NCI-H128 (cell line): ENCODE measurements around the gene LHX4.

Experiments
- DNase-seq: peaks from one replicate; lab custom pipeline; 2025; ENCODE audit not compliant: unreplicated experiment; lab: John Stamatoyannopoulos, UW

The LHX4 gene

DNA sequence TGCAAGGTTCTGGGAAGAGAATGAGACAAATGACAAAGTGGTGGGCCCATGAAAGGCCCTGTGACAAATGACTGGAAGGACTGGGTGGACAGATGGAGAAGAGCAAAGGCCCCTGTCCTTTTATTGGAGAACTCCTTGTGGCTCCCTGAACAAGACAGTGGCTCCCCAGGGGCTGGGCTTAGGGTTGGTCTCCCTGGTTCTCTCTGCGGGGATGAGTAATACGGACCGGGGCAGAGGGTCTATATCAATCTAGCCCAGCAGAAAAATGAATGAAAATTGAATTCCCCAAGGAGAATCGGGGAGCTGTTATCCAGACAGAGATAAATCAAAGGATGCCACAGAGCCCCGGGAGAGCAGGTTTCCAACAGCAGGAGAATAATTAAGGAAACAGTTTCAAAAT is 5.2 kb upstream of the LHX4 start:
- no peak for DNase-seq

DNA sequence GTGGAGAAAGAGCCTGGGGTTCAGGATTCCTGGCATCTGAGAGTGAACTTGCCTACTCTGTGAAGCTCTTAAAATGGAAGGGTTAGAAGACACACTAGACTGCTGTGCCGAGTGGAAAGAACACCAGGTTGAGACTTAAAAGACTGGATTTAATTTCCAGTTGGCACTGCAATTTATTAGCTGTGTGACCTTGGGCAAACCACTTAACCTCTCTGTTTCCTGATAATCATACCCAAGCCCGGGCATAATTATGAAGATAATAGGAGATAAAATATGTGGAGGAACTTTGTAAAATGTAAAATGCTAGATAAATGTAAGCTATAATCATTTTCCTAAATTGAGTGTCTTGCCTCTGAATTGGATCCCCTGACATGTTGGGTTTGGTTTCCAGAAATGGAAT is 4.7 kb upstream of the LHX4 start:
- no peak for DNase-seq

DNA sequence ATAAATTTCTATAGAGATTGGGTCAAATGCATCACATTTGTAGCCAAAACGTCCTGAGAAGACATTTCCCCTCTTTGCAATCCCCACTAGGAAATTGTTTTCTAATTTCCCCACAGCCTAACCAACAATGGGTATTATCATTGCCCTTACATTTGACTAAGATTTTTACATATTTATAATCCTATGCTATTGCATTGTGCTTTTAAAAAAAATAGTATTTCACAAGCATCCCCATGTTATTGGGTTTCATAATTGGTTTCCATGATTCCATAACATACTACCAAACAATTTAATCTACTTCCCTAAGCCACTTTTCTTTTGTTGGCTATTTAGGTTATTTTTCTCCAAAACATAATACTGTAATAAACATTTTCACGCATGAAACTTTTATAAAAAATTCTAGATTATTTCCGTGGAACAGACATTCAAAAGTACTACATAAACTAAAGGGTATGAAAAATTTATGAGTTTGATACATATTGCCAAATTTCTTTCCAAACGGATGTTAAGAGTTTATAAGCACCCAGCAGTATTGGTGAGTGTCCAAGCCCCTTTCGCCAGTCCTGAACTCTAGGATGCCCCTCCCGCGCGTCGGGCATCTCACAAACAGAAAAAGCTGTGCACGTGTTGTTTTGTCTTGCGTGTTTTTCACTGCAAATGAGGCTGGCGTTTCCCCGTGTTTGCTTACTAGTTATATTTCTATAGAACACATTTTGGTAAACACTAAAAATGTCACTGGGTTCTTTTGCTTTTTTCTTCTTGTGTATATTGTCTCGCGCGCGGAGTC is 2.0 kb upstream of the LHX4 start:
- no peak for DNase-seq

DNA sequence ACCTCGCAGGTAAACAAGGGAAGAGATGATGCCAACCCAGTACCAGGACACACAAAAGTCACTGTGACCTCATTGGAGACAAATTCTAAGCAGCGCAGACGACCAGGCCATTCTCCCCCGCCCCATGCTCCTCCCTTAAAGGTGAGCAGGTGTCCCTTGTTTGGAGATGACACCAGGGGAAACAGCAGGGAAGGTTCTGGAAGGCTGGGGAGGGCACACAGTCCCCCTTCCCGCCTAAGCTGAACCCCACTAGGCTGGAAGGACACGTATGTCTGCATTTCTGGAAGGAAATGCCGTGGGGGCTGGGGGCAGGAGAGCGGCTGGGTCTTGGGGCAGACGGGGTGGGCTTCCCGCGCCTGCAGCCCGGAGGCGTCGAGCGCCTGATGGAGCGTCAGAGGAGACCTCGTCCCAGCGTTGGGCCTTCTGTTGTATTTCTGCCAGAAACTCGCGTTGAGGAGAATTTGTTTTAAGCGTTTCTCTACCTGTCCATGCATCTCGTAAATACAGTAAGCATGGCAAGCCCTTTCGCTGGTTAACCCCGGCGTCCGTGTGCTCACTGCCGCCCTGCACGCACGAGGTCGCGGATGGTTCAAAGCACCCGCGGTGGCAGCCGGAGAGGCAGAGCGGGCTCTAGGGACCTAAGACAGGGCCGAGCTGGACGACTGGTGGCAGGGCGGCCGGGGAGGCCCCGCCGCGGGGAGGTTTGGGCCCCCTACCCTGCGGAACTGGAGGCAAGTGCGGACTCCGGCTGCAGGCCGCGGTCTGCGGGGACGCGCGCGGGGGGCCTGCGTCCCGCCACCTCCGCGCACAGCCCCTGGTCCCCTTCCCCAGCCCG is 1.2 kb upstream of the LHX4 start:
- no peak for DNase-seq

DNA sequence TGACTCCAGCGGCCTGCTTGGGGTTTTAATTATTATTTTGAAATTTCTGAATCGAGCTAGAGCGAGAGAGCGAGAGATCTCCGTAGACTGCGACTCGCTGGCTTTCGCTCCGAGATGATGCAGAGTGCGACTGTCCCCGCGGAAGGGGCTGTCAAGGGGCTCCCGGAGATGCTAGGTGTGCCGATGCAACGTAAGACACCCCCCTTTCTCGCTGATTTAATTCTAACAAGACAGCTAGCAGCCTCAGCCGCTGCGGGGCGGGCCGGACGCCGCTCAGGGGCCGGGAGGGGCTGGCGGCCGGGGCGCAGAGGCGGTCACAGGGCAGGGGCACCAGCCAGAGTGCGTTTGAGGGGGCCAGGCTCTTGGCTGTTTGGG is 339 bp downstream of the LHX4 start:
- no peak for DNase-seq

DNA sequence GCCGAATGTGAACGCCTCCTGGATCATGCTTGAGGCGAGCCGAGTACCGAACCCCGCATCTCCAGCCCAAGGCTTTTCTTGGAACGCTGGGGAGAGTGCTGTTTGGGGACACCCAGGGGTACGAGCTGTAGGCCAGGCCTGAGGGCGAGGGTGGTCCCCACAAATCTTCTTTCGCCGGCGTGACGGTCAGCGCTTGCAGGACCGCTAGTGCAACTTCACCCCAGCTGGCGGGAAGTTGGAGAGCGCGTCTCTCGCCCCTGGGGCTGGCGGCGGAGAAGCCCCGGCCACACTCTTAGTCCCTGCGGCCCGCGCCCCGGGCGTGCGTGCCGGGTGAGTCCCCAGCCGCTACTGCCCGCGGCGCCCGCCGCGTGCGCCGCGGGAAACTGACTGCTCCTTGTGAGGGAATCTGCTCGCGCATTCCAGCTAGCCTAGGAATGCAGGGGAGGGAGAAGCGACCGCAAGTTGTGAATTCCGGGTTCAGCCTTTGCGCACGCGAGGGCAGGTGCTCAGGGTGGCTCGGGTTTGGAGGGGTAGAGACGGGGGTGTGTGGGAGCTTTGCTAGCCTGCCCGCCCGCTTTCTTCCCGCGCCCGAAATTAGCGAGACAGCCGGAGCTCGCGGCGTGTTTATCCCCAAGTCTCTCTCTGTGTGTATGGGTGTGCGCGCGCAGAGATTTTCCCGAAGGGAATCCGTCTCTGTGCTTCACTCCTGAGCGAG is 884 bp downstream of the LHX4 start:
- no peak for DNase-seq

DNA sequence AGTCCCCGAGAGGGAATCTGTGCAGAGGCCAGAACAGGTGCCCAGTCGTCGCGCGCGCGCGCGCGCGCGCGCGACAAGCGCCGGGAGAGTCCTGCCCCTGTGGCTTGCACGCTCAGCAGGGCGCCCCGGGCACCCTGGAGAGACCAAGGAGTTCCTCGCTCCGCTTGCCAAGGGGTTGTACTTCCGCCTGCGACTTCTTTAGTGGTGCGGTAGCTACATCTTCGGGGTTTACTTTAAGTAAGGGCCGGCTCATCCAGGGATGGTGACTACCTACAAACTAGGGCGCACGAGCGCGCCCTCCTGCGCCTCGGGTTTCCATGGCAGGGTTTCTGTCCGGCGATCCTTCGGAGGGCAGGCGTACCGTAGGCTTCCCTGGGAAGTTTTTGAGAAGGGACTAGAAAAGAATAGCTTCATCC is 1.4 kb downstream of the LHX4 start:
- DNase-seq = no peak

DNA sequence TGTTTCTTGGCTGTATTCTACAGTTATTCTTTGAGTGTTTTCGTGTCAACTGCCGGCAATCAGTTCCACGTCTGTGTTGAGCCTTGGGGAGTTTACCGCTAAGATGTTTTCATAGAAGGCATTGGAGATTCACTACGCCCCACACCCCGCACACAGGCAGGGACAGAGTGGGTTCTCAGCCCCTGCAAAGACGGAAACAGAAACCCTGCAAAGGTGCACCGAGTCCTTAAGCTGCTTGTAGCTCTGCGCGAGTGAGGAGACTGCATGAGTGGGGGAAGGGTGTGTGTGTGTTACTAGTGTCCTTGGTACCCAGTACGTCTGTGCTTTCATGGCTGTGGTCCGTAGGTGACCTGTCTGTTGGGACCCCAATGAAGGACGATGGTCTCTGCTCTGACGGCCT is 1.9 kb downstream of the LHX4 start:
- no peak for DNase-seq

DNA sequence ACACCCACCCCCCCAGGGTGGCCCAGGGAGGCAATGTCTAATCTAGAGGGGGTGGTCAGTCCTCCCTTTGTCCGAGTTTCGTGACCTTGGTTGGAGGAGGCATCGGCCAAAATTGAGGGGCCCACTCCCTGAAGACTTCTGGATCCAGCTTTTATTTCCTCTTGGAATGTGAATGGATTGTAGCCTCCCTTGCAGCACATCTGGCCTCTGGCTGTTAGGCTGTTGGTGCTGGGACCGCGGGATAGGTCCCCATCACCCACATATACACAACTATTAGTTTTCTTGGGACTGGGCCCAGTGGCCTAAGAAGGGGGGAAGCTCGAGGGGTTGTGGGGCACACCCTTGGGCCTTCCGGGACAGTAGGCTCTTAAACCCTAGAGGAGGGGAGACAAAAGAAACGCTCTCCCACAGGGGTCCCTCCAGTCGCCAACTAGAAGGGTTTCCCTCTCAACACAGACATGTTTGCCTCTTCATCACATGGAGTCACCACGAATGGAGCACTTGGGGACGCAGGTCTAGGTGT is 2.5 kb downstream of the LHX4 start:
- no peak for DNase-seq

DNA sequence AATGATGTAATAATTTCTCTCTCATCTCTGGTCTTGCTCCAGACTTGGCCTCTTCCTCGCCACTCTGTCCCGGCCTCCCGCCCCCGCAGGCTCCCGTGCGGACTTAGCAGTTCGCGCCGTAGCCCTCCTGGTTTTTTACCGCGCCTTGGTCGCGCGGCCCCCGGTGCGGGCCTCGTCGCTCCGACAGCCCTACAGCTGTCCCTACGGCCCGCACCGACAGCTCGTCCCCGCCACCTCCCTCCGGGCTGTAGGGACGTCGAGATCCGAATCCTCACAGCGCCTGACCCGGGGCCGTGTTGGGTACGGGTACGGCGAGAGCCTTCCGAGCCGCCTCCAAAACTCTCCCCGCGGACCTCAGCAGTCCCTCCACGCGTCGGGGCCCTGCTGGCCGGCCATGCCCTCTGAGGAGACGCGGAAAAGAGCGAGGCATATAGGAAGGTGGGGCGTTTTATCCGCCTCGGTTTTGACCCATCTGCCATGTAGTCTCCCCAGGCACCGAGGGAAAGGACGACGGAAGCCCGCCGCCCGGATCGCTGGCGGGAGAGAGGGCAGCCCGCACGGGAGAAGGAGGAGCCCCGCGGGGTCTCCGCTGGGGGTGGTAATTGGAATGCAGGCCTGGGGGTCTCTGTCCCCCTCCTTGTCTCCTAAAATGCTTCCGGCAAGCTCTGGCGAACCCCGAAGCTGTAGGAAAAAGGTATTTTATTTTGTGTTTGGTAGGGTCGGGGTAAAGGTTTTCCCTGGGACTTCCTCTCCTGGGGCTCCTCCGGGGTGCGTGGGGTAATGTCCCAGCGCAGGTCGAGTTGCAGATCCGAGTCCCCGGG is 3.3 kb downstream of the LHX4 start:
- DNase-seq = no peak

DNA sequence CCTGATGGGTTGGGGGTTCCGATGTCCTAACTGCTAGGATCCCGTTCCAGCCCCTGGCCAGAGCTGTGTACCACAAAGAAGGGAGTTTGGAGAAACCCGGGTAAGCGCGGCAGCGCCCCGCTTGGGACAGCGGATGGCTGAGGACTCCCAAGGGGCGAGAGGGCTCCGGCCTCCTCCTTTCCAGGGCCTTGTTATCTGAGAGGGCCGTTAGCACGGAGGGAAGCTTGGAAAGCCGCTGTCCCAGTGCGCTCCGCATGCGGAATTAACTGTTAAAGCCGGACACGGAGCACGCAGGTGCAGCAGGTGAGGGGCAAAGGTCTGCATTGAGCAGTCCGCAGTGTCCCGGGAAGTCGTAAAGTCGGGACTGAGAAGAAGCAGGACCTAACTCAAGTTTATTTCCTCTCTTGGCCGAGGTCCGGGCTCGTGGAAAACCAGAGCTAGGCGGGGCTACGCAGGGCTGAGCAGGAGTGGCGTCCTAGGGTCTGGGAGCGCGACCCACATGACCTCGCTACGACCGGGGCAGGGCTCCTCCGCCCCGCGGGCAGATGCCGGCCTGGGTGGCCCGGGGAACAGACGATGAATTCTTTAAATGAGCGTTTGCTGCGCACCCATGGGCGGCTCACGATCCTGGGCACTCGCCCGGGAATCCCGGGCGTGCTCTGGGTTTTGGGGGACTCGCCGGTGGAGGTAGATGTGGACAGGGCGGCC is 4.5 kb downstream of the LHX4 start:
- DNase-seq = no peak

DNA sequence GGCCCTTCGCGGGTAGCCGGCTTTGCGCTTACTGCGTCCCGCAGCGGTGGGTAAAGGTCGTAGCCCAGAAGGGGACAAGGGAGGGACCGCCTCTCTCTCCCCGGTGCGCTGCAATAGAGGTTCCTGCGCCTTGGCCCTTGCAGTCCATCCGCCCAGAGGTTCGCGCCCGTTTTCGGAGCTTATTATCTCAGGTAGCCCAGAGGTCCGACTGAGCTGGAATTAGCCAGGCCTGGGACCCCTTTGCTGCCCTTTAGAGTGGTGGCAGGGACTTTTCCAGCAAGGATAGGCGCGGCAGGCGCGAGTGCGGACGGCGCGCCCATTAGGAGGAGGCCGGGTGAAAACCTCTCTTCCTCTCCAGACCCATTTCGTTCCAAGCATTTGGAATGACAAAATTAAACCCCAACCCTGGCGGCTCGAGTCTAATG is 5.0 kb downstream of the LHX4 start:
- DNase-seq = no peak

DNA sequence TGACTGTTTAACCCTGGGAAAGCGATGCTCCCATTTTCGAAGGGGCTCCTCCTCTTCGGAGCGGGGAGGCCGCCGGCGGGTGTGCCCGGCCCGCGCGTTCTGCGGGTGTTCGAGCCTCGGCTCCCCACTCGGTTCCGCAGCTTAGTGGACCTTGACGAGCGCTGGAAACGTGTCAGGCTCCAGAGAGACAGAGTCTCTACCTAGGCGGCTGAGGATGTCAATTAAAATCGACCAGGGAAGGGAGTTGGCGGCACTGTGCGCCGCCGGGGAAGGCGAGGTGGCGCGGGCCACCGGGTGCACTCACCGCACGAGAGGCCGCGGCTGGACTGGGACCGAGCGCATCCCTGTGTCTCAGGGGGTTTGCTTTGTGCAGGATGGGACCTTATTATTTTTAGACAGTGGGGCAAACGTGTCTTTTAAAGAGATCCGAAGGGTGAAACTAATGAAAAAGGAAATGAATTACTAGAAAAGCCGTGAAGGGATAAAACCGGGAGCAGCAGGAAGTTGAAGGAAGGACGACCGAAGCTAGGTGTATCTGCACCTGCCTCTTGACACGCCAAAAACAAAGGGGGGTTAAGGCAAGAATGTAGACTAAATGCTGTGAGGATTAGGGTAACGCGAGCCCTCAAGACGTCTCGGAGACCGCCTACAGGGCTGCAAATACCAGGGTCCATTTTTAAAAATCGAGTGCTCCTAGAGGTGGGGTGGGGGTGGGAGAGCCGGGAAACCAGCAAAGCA is 5.6 kb downstream of the LHX4 start:
- DNase-seq = no peak

DNA sequence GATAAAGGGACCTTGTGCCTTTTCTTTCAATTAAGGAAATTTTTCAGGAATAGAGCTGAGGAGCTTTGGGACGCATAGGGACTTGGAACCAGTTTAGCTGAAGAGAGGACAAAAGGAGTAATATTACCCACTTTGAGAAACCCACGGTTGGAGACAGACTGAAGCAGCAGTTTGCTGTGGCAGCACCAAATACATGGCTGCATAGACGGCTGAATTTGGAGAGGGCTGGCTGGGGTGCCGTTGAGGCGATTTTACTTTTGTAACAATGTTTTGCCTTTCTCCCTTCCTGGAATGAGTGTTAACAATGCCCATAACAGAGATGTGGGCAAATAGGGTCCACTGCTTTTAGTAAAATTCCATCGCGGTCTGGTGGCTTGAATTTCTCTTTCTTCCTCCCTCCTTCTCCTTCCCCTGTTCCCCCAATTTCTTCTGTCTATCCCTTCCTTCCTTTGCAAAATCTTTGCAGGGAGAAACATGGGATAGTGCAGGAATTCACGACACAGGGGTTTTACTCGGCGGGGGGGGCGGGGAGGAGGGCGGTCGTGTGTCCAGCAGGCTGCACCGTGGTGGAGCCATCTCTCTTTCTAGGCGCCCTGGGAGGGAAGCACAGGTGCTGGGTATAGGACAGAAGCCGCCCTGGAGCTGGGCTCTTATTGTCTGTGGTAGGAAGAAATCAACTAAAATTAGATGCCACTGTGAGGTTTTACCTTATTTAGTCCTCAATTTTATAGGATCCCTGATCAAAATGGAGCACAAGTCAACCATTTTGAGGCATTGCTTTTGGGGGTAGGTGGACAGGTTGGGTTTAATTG is 6.8 kb downstream of the LHX4 start:
- no peak for DNase-seq

DNA sequence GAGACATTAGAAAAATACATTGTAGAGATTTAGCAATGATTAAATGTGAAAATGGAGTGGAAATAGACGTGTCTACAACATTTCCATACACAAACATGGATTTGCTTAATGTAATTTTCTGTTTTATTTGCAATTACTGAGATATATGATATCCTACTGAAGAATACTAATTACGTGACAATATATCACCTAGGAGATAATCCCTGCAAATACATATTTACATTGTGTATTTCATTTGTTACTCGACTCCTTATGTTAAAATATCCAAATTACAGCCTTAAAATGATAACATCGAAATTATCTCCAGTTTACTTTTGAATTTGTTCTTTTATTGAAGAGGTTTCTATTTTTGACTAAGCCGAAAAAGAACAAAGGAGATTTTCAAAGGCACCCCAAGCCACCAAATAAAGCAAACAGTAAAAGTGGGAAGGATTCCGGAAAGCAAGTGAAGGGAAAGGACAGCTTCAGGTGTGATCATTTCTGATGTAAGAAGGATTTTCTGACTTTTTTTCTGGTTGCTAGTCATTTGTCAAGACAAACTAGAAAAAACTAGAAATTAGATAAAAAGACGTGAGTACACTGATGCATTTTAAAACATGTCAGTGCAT is 7.9 kb downstream of the LHX4 start:
- DNase-seq = no peak

DNA sequence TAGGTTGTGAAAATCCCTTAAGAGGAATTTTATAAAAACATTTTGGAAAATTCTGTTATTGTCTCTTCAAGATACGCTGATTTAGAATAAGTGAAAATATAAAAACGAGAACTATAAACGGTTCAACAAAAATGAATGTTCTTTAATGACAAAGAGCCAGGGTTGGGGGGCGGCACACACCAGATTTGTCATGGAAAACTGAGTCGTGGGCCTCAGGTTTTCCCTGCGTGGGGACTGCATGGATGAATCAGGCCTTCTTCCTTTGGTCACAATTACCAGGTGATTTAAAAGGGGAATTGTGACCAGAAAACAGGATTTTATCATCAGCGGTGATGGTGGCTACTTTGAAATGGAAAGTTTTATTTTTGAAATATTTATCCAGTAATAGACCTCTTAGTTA is 8.6 kb downstream of the LHX4 start:
- no peak for DNase-seq

DNA sequence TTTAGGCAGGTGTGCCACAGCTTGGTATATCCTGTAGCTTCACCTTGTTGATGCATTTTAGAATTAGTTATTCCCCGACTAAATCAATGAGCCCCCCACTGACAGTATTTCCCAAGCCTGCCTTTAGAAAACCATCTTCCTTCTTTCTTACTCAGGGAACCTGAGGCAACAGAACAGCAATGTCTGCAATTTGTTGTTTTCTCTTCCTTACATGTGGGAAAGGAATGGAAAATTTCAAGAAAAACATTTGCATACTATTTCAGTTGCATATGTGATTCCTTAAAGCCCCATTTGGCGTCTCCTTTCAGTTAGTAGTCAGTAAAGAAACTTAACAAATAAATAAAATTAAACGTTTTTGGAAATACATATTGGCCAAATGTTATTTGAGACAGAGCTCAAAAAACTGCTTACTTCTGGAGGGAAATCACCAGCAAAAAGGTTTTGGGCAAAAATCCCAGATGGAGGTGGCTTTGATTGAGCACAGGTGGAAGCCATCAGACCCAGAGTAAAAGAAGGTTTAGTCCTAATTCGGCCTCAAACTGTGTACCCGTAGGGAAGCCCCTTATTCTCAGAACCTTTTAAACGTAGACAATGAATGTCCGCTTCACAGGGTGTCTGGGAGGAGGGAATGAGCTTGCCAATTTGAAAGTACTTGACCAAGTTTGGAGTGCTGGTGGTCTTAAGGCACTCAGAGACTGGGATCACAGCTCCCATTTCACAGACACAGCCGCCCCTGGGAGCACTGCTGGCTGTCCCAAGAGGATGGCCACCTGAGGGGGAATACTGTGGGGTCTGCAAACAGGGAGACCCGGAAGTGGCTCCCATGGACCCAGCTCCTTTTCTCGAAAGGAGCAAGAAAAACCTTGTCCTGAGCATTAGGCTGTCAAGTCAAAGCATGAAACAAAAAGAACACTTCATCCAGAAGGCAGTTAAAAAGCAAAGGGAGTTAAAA is 9.4 kb downstream of the LHX4 start:
- no peak for DNase-seq
